Peyer's patch (tissue), 4 donors: ENCODE measurements around the gene PAX9.

Experiments
- POLR2A ChIP-seq, 2 donors: fragments of 450-650 bp; IDR thresholded peaks; one replicate each; pipeline ENCODE4 v1.5.1; 2017; ENCODE audit warnings: antibody characterized with exemption in 2 of 2, mild to moderate bottlenecking in 2 of 2, moderate library complexity in 2 of 2
- TF ChIP-seq, protein P1 (sequence below), 6 experiments: fragments of 450-650 bp in 4 of 6; fragments of 200-600 bp in 2 of 6; sonication (generic) in 1 of 6; IDR thresholded peaks; one replicate each; pipeline ENCODE4 v1.5.1; 2017 to 2019; ENCODE audit warnings: antibody characterized with exemption in 6 of 6, mild to moderate bottlenecking in 3 of 6, moderate library complexity in 1 of 6

DNA sequence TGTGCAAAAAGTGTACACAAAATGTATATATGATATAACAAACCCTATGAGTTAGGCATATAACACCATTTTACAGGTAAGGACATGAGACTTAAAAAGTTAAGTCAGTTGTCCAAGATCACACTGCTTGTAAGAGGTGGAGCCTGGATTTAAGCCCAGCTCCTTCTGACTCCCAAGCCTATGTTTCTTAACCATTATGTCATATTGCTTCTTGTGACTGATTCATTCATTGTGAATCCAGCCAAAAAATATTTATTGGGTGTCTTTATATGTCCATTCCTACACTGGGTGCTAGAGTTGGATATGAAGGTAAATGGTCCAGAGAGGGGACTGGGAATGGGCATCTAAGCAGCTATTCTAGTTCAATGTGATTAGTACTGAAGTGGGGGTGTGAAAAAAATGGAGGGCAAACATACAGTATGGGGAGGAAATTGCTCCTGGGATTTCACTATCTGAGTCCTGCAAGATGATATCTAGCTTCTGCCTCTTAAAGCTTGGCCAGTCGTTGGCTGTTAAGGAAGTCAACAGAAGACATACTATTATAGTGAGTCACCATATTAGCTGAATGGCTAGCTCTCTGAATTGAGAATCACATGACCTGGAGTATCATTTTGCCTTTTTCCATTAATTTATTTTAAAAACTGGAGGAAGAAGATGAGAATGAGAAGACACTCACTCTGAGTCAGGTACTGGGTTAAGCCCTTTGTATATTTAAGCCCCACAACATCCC is 28.8 kb downstream of the PAX9 start:
- no peak for TF ChIP-seq POLR2A (IDR thresholded peaks at IDR 0.05)
- TF ChIP-seq, protein P1, sequence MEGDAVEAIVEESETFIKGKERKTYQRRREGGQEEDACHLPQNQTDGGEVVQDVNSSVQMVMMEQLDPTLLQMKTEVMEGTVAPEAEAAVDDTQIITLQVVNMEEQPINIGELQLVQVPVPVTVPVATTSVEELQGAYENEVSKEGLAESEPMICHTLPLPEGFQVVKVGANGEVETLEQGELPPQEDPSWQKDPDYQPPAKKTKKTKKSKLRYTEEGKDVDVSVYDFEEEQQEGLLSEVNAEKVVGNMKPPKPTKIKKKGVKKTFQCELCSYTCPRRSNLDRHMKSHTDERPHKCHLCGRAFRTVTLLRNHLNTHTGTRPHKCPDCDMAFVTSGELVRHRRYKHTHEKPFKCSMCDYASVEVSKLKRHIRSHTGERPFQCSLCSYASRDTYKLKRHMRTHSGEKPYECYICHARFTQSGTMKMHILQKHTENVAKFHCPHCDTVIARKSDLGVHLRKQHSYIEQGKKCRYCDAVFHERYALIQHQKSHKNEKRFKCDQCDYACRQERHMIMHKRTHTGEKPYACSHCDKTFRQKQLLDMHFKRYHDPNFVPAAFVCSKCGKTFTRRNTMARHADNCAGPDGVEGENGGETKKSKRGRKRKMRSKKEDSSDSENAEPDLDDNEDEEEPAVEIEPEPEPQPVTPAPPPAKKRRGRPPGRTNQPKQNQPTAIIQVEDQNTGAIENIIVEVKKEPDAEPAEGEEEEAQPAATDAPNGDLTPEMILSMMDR (IDR thresholded peaks at IDR 0.05), result no peak
